NCI-H2227 treated with DMSO at 0.1 percent for 48 hours (cell line): ENCODE results near the gene TBC1D8.

Experiments used
- DNase-seq: peaks from one replicate; lab custom pipeline; 2025; lab: John Stamatoyannopoulos, UW

Gene TBC1D8

DNA sequence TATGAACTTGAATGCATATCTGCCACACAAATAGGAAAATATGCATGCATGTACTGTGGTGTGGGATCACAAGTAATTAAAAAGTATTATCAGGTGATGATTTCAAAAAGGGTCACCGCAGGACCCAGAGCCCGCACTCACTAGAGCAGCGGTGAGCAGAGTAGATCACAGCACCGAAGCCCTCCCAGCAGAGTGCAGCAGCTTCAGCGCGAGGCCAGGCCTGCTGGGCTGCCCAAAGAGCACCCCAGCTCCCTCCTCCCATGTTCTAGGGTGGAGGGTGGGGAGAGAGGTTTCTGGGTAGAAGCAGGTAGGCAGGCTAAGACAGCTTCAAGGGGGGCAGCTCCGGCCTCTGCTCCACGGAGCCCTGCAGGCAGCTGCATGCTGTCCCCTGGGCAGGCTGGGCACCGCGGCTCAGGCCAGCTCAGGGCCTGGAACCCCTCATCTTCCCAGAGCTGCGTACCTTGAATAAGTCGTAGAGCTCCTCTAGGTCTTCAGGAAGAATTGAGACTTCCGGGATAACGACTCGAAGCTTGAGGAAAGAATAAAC, 124.2 kb downstream of the TBC1D8 start:
- no peak for DNase-seq

DNA sequence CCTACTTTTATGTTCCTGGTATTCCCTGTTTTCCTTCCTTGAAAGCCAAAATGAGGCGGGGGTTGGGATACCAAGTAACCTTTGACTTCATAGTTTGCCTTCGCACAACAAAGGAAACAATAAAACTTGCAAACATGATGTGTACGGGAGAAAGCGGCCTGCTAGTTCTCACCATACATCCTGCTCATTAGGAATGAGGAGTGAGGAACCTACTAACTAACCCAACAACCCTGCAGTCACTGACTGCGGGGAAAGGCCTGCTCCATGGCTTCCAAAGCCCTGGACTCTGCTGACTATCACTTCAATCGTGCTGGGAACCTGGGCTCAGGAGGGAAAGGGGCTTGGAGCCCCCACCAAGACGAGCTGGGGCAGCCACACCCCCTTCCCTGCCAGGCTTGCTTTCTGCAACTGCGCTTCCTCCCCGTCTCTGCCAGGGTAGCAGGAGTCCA, 124.9 kb downstream of the TBC1D8 start:
- DNase-seq: no peak

DNA sequence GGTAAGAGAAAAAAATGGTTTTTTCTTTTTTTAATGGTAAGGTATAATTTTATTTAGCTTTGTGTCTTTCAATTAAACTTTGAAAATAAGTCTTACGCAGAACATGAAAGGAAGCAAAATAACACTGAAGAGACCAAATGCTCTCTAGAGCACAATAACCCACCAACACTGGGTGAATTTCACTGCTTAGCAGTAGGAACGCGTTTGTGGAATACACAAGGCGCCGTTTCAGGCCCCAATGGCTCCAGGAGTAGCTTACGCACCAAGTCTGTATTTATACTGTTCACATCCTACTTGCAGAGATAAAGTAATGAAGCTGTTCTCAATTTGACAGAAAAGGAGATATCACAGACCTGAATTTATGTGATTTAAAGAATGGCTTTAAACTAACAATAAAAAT, 125.6 kb downstream of the TBC1D8 start:
- no peak for DNase-seq

DNA sequence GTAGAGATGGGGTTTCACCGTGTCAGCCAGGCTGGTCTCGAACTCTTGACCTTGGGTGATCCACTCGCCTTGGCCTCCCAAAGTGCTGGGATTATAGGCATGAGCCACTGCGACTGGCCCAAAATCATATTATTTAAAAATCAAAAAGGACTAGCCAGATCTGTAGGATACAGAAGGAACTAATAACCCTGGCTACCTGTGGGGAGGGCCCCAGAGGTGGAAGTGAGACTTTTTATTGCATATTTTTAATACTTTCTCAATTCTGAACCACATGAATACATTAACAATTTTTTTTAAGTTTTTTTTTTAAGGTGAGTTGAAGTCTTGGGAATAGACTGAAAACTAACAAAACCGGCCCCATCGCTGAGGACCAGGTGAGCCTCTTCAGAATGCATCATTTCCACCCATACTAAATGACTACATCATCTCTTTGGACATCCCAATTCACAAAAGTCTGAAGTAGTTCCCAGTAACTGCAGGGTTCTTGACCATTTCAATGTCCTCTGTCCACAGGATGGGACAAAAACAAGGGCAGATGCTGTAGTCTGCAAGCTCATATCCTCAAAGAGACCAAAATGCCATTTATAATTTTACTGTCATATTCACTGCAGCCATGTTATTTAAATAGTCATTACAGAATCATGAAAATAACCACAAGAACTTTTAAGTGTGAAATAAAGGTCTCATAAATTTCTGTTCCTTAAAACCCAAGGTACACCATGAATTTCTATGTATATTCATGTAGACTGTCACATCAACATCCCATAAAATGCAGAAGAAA, 127.7 kb downstream of the TBC1D8 start:
- no peak for DNase-seq

DNA sequence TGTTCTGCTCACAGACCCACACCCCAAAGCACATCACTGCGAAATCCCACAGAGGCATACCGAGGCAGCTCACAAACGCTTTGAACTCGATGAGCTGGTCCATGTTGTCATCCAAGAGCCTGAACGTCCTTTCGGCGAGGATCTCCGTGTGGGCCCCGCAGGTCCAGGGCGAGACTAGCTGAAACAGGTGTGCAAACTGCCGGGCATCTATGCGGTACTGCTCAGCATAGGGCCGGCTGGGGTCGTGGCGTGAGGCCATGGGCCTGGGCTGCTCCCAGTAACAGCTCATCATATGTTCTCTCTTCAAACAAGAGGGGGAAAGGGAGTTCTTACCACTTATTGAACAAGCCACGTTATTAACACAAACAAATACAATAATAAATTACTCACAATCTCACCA, 129.0 kb downstream of the TBC1D8 start:
- no peak for DNase-seq

DNA sequence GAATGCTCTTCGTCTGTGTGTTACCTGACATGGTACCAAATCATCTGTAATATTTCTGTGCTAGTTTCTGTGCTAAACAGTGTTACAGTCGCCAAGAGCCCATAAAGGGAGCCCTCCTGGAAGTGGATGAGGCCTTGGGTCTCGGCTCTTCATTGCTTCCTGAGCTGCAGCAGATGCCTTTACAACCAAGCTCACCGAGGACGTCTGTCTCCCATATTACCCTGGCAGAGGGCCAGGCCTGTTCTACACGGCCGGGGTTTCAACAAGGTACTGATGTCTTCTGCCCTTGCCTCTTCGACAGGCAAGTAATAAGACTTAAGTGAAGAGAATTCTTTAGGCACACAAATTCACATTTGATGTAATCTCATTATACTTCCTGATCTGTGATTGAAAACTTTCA, 132.2 kb downstream of the TBC1D8 start:
- DNase-seq: no peak

DNA sequence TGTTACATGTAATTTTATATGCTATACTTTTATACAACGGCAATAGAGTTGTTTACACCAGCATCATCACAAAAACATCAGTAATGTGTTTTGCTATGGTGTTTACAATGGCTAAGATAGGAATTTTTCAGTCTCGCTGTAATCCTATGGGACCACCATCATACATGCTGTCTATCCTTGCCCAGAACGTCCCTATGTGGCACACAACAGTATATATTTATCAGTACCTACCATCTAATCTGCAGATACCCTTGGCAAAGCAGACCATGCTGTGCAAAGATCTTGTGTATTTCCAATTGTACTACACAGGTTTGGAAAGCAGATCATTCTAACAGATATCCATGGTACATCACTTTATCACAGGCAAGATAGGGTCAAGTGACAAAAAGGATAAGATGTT, 133.8 kb downstream of the TBC1D8 start:
- no peak for DNase-seq

DNA sequence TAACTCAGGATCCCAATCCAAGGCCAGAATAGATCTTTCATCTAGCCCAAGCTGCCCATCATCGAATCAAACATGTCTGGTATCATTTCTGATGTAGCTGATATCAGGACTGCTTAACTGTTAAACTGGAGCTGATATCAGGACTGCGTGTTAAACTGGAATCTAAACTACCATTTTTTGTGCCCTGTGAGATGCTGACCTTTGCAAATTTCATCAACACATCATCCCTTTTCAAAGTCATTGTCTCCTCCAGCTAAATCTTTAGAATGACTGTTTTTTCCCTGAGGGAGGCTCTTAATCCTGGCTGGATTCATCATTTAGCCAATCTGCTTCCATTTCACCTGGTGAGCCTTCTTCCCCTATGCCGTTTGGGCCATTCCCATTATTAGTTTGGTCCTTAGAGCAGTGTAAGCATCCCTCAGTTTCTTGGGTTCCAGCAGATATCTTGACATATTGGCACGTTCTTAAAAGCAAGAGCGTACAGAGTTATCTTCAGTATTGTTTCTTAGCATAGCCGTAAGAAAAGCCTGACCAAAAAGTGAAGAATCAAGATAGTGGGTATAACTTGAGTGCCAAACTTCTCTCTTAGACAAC, 136.8 kb downstream of the TBC1D8 start:
- no peak for DNase-seq

DNA sequence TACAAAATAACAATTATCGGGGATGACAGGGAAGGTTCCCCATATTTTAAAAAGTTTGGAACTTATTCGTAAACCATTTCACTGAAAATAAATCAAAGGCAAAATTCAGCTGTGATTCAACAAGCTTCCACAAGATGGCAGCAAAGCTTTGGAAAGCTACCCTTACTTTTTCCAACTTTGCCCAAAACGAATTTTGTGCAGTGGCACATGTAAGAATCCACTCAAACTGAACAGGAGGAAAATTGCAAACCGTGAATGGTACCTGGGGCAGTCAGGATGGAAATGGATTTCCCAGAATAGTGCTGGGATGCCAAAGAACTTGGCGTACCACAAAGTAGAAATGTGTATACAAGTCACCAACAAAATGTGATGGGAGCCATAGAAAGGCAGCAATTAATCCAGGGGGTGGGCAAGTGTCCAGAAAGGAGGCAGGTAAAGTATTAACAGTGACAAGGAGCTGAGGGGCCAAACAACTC, 138.4 kb downstream of the TBC1D8 start:
- DNase-seq: peak; percentile 42

DNA sequence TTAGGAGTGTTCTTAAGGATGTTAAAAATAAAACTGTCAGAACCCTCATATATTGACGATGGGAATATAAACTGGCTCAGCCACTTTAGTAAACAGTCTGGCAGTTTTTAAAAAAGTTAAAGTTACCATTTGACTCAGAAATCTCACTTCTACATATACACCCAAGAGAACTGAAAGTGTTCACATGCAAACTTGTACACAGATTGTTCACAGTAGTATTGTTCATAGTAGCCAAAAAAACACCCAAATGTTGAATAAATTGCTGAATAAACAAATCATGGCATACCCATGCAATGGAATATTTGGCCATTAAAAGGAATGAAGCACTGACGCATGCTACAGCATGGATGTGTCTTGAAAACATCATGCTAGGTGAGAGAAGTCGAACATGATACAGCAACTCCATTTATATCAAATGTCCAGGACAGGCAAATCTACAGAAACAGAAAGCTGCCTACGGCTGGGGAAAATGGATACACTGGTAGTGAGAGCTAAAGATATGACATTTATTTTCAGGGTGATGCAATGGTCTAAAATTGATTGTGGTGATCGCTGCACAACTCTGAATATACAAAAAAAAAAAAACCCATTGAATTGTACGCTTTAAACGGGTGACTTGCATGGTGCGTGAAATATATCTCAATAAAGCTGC, 139.0 kb downstream of the TBC1D8 start:
- no peak for DNase-seq

DNA sequence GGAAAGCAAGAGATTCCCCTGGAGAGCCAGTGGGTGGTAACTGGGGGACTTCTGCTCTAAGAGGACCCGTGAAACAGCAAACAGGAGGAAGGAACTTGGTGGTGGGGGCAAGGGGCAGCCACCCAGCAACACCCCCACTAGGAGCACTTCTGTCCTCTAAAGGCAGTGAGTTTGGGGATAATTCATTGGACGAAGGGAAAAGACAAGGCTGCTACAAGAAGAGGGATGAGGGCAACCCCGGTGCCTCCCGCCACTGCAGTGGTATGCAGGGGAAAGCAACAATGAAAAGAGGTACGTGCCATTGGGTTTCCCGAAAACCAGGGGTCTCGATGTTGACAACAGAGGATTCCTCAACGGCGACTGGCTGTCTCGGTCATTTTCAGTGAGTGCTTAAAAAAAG, 140.0 kb downstream of the TBC1D8 start:
- DNase-seq: no peak

DNA sequence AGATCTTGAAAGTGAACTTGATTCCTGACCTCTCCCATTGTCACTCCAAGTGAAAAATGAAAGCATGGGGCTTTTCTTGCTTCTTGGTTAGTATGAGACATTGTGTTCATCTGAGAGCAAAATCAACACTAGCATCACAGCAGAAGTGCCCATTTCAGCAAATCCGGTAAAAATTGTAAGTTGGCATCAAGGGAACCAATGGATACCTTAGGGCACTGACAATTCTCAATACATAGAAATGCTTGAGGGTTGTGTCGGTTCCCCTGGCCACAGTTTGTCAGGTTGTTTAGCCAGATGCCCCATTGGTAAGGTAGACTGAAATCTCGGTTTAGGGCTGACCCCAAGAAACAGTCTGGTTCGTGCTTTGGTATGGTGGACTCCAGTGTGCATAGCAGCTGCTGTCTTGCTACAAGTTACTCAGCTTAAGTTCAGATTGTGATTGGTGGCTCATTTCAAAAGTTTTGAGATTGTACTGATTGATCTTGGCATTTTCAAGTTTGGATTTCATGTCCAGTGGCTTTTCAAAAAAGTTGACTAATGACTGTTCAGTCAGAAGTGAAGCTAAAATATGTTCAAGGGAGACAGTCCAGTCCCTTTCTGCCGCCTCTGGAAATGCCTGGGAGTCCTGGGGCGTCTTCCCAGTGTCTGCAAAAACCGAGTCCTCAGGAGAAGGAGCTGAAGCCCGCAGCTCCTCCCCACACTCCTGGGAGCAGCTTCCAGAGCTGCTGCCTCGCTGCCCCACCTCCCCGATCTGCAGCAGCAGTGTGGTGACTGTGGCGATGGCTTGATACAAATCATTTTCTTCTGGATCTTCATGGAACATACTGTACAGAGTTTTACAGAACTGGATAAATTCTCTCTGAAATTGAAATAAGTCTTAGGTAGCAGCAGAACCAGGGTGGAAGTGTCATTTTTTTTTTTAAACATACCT, 143.5 kb downstream of the TBC1D8 start:
- DNase-seq: no peak

DNA sequence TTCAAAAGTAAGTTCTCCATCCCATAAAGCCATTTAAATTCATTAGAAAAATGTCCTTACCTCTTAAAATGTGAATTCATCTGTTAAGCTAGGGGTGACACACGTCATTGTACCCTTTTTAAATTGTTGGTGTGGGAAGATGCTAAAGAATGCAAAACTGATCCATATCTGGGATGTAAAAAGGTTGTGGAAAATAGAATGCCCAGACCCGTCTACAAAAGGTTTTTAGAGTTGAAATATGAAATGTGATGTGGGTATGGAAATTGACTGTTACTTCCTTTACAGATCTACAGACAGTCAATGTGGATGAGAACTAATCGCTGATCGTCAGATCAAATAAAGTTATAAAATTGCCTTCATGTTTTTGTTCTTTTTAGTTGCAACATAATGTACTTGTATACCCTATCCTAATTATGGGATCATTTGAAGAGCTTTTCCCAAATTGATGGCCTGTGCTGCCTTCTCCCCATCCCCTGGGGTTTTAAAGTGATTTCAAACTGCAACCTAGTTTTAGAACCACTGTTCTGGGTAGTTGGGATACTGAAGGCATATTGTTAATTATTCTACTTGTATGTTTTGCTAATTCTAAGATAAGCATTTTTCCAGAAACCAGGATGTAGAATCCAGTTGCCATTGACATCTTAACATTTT, 145.0 kb downstream of the TBC1D8 start:
- DNase-seq: no peak

DNA sequence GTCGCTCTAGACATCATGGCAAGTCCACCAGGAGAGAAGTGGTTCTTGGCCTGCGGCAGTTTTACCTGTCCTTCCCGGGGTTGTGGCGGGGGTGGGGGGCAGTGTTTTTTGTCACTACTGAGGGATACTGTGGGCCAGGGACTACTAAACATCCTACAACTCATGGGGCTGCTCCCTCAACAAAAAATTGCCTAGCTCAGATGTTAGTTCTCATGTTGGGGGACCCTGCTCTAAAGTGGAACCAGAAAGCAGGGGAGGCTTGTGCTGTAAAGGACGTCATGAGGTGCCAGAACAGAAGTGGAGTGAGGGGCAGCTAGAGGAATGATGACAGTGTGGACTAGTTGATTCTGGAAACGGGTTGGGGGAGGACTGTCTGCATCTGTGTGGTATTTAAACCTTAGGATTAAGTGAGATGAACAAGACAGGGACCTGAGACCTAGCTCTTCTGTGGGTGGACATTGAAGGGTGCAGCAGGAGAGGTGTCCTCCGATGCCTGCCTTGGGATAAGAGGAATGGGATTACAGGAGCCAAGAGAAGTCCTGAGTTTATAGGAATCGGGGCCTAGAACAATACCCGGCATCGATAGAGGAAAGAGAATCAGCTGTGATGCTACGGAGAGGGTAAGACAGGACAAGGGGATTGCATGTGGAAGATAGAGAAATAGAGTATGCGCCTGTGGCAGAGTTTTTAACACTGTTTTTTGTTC, 146.4 kb downstream of the TBC1D8 start:
- DNase-seq: no peak

DNA sequence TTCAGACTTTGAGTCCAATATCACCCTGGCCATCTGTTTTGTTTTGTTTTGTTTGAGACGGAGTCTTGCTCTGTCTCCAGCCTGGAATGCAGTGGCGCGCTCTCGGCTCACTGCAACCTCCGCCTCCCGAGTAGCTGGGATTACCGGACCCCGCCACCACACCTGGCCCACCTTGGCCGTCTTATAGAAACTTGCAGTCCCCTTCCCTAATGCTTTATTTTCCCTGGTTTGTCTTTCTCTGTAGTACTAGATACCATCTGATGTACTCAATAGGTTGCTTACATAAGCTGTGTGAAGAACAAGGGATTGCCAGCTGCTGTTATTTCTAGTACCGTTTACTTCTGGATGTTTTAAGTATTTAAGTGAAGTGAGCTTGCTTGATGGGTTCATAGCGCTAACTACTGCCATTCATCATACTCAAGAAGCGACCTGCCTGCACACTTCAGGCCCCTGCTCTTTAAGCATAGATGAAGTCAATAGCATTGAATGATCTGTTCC, 147.9 kb downstream of the TBC1D8 start:
- no peak for DNase-seq

DNA sequence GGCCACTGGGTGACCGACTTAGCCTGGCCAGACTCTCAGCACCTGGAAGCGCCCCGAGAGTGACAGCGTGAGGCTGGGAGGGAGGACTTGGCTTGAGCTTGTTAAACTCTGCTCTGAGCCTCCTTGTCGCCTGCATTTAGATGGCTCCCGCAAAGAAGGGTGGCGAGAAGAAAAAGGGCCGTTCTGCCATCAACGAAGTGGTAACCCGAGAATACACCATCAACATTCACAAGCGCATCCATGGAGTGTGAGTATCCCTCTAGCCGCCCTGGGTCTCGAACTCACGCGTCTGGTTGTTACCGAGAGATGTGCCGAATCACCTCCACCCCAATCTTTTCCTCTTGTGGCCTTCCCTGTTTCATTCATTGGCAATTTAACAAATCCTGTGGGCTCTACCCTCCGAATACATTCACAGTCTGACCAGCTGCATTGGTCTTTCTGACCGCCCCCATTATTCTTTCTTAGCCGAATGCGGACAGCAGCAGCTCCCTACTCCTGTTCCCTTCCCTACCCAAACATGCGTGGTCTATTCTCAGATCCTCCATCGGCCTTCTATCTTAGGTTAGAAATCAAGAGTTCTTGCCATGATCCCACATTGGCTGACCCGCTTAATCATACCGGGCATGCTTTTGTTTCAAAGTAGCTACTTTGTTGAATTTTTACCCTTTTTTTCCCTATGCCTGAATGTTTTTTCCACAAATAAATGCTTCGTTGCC, 148.5 kb downstream of the TBC1D8 start:
- DNase-seq: no peak

DNA sequence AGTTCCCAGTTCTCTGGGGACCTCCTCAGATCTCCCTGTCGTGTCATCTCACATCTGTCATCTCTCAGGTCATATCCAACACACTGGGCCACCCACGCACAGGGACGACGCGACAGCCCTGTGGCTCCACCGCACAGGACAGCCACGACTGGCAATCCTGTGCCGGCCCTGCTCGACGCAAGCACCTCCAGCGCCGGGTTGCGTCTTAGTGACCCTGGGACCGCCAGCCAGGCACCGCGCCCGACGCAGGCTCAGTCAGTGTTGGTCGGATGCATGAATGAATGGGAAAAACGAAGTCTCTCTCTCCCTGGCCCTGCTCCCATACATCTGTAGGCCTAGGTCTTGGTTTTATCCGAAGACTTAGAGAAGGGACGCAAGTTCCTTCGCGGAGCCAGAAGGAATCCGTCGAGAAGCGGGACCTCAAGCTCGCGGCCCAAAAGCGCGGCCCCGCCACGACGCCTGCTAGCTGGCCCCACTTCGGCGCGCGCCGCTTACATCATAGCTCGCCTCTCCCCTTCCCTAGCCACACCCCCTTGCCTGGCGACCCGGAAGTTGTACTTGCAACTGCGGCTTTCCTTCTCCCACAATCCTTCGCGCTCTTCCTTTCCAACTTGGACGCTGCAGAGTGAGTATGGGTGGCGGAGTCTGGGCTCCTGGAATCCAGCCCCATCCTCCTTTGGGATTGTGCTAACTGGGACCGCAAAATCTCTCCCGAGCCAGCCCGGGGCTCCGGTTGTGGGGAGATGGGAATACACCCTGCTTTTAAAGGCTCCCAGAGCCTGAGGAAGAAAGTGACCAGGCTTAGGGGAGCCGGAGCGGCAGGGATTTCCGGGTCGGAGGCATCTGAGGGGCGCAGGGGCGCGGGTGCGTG, 149.3 kb downstream of the TBC1D8 start, which contains the start of gene RPL31:
RPL31 (plus strand) TSS at position 599 of the 871 bp plus-strand sequence. CDS start 413 bp downstream, outside the sequence.
- DNase-seq: peak; percentile 91

DNA sequence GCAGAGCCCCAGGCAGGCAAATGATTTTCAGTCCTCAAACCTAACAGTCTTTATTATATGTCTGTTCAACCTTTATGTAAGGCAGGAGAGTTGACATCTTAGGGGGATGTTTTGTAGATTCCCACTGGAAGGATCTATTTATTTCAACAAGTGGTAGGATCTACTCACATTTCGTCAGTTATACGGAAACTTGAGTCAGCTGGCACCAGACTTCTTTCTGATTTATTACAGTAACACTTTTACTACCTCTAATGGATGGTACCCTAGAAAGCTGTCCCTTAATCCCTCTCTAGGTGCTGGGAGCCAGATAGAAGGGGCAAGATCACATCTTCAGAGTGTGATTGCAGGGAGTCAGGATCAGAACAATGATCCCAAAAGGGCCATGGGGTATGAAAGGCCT, 151.2 kb downstream of the TBC1D8 start:
- no peak for DNase-seq

DNA sequence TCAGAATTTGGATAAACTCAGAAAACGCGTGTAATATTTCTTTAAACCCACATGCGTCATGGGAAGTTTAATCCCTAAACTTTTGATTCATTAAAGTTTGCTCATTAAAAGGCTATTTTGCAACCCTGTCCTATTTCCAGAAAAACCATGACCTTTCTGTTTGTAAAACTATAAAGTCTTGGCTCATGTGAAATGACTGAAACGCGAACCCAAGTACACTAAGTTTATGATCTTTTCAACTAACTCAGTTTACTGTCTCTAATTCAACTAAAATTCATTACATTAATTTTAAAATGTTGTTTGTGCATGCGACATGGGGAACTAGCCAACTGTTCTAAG, 153.0 kb downstream of the TBC1D8 start:
- no peak for DNase-seq
